ENCODE data around the gene CAPNS2.

CAPNS2 gene

GRCh38 chr16:55566432-55567175 is at the start of gene CAPNS2:
Gene CAPNS2 (plus strand): TSS chr16:55566684. CDS start chr16:55566757, 73 bp downstream.
- DNase-seq (ENCODE audit: low read depth): no peak

- DNase-seq (ENCODE audit: low read depth): no peak
These were observed 44.7 kb upstream of the CAPNS2 start for GRCh38 chr16:55521792-55522191.

GRCh38 chr16:55526441-55526840 is 40.0 kb upstream of the CAPNS2 start:
- no peak for DNase-seq (ENCODE audit: low read depth)

- no peak for DNase-seq (ENCODE audit: low read depth)
These were observed 38.6 kb upstream of the CAPNS2 start for GRCh38 chr16:55527885-55528284.

GRCh38 chr16:55529018-55529417 is 37.5 kb upstream of the CAPNS2 start:
- DNase-seq (ENCODE audit: low read depth): no peak

GRCh38 chr16:55530316-55530856 is 36.1 kb upstream of the CAPNS2 start:
- no peak for DNase-seq (ENCODE audit: low read depth)

- DNase-seq (ENCODE audit: low read depth): no peak
These were observed 34.3 kb upstream of the CAPNS2 start for GRCh38 chr16:55532227-55532626.

- no peak for DNase-seq (ENCODE audit: low read depth)
These were observed 31.7 kb upstream of the CAPNS2 start for GRCh38 chr16:55534756-55535155.

- no peak for DNase-seq (ENCODE audit: low read depth)
These were observed 27.4 kb upstream of the CAPNS2 start for GRCh38 chr16:55539049-55539448.

GRCh38 chr16:55539488-55539887 is 27.0 kb upstream of the CAPNS2 start:
- DNase-seq (ENCODE audit: low read depth): no peak

GRCh38 chr16:55540221-55540620 is 26.3 kb upstream of the CAPNS2 start:
- DNase-seq (ENCODE audit: low read depth): no peak

- DNase-seq (ENCODE audit: low read depth): no peak
These were observed 23.9 kb upstream of the CAPNS2 start for GRCh38 chr16:55542459-55543082.

GRCh38 chr16:55543472-55543871 is 23.0 kb upstream of the CAPNS2 start:
- DNase-seq (ENCODE audit: low read depth): no peak

GRCh38 chr16:55552621-55553020 is 13.9 kb upstream of the CAPNS2 start:
- no peak for DNase-seq (ENCODE audit: low read depth)

GRCh38 chr16:55555436-55555835 is 11.0 kb upstream of the CAPNS2 start:
- no peak for DNase-seq (ENCODE audit: low read depth)

GRCh38 chr16:55557186-55557585 is 9.3 kb upstream of the CAPNS2 start:
- DNase-seq (ENCODE audit: low read depth): no peak

GRCh38 chr16:55559233-55559632 is 7.3 kb upstream of the CAPNS2 start:
- no peak for DNase-seq (ENCODE audit: low read depth)

GRCh38 chr16:55559933-55560516 is 6.5 kb upstream of the CAPNS2 start:
- no peak for DNase-seq (ENCODE audit: low read depth)

GRCh38 chr16:55561319-55561848 is 5.1 kb upstream of the CAPNS2 start:
- no peak for DNase-seq (ENCODE audit: low read depth)

- DNase-seq (ENCODE audit: low read depth): no peak
These were observed 3.5 kb upstream of the CAPNS2 start for GRCh38 chr16:55562936-55563335.

GRCh38 chr16:55563797-55564196 is 2.7 kb upstream of the CAPNS2 start:
- no peak for DNase-seq (ENCODE audit: low read depth)

GRCh38 chr16:55565086-55565485 is 1.4 kb upstream of the CAPNS2 start:
- DNase-seq (ENCODE audit: low read depth): no peak

- DNase-seq (ENCODE audit: low read depth): no peak
These were observed 898 bp downstream of the CAPNS2 start for GRCh38 chr16:55567382-55567781.
